PC-9 (cell line): ENCODE data around the gene S100PBP. TPM values are rescaled to one million over a fixed set of nuclear protein-coding genes. Genes with fewer than 3 reads are reported as not detected.

ENCODE experiments used
- BruUV-seq: library from RNA; stranded (reverse); fragments of 400-500 nt; replicated peaks from 2 replicates; lab custom pipeline; 2021; lab: Mats Ljungman, UMichigan
- CTCF ChIA-PET: fragments of 300-600 bp; sonication (Branson Sonifier 250); formaldehyde crosslinking; loops from one replicate; lab custom pipeline; 2022; ENCODE audit warnings: antibody characterized with exemption; lab: Charles Lee
- POLR2A ChIA-PET: fragments of 300-600 bp; sonication (Branson Sonifier 250); formaldehyde crosslinking; loops from one replicate; lab custom pipeline; 2022; ENCODE audit warnings: antibody characterized with exemption; ENCODE audit not compliant: unreplicated experiment; lab: Charles Lee
- DNase-seq, 2 experiments: peaks; one replicate each; pipeline versions ENCODE4 v3.0.0 to v3.0.0-alpha.2; 2015 to 2022; ENCODE audit warnings: mixed read lengths in 1 of 2
- H2AFZ ChIP-seq: fragments of 200-600 bp; sonication (generic); 2 replicates; pipeline ENCODE4 v1.8.1; 2017; ENCODE audit warnings: antibody characterized with exemption
- H3F3A ChIP-seq: fragments of 200-600 bp; sonication (generic); 2 replicates; pipeline ENCODE4 v1.8.1; 2017; ENCODE audit warnings: antibody characterized with exemption, mild to moderate bottlenecking, low read depth; ENCODE audit not compliant: insufficient read depth
- H3K27ac ChIP-seq: fragments of 200-600 bp; sonication (generic); 2 replicates; pipeline ENCODE4 v1.6.1; 2016; ENCODE audit warnings: mixed run types
- H3K27me3 ChIP-seq: fragments of 200-600 bp; sonication (generic); 2 replicates; pipeline ENCODE4 v1.6.1; 2016; ENCODE audit warnings: low read depth, mixed run types; ENCODE audit not compliant: insufficient read depth
- H3K36me3 ChIP-seq: fragments of 200-600 bp; sonication (generic); 2 replicates; pipeline ENCODE4 v1.6.1; 2016; ENCODE audit warnings: low read depth, mixed run types
- H3K4me1 ChIP-seq: fragments of 200-600 bp; sonication (generic); replicated peaks from 2 replicates; pipeline ENCODE4 v1.6.1; 2016; ENCODE audit warnings: mixed run types; ENCODE audit not compliant: insufficient read depth
- H3K4me2 ChIP-seq: fragments of 200-600 bp; sonication (generic); 2 replicates; pipeline ENCODE4 v1.6.1; 2017; ENCODE audit warnings: mixed run types
- H3K4me3 ChIP-seq: fragments of 200-600 bp; sonication (generic); 2 replicates; pipeline ENCODE4 v1.6.1; 2016; ENCODE audit warnings: mixed run types
- H3K79me2 ChIP-seq: fragments of 200-600 bp; sonication (generic); 2 replicates; pipeline ENCODE4 v1.6.1; 2017; ENCODE audit warnings: low read depth, mixed run types
- H3K9me2 ChIP-seq: fragments of 200-600 bp; sonication (generic); 2 replicates; pipeline ENCODE4 v1.8.1; 2017; ENCODE audit warnings: mild to moderate bottlenecking; ENCODE audit not compliant: insufficient read depth
- H3K9me3 ChIP-seq: fragments of 200-600 bp; sonication (generic); 2 replicates; pipeline ENCODE4 v1.8.1; 2016; ENCODE audit warnings: low read depth; ENCODE audit not compliant: insufficient read depth
- H4K20me1 ChIP-seq: fragments of 200-600 bp; sonication (generic); 2 replicates; pipeline ENCODE4 v1.8.1; 2017; ENCODE audit not compliant: insufficient read depth
- EZH2 ChIP-seq: fragments of 200-600 bp; sonication (generic); IDR thresholded peaks from 2 replicates; pipeline ENCODE4 v1.8.0; 2017; ENCODE audit warnings: antibody characterized with exemption, low read depth
- intact Hi-C: fragments of 100-400 bp; cut with micrococcal nuclease; formaldehyde crosslinking; loops from one replicate; pipeline ENCODE4 v1.10.0; 2022; ENCODE audit not compliant: unreplicated experiment
- total RNA-seq: library from RNA; stranded (reverse); gene quantifications from 2 replicates; pipeline ENCODE4 v1.2.3, GENCODE V29; 2021
- TF ChIP-seq, protein P1 (sequence below): fragments of 200-600 bp; sonication (generic); conservative IDR thresholded peaks from 2 replicates; pipeline ENCODE4 v1.6.1; 2017; ENCODE audit warnings: mixed run types, antibody characterized with exemption, mild to moderate bottlenecking, moderate library complexity

The S100PBP gene
- total RNA-seq, 1 experiment from 2014 or later, result 42.4 TPM

- H3K9me3 ChIP-seq, result no peaks in the 10 kb centered on the region
- no peaks in the 10 kb centered on the region for H3F3A ChIP-seq
- H4K20me1 ChIP-seq, result no peaks in the 10 kb centered on the region
- intact Hi-C loops, result no loop called here
- H3K79me2 ChIP-seq, result no peaks in the 10 kb centered on the region
- ChIA-PET CTCF (interaction anchor here (0.6 to 0.7 kb wide), 2 partner anchors 61 to 175 kb away, joined by 3 read pairs; no protein-coding TSS in a partner anchor), POLR2A (interaction anchor here (0.6 kb wide), 1 partner anchor 12 kb away, joined by 4 read pairs; no protein-coding TSS in a partner anchor)
- H3K27ac ChIP-seq, result no peak overlapping the region
- no peaks in the 10 kb centered on the region for H3K36me3 ChIP-seq
- no peak overlapping the region for H3K4me3 ChIP-seq
- H3K27me3 ChIP-seq, result no peaks in the 10 kb centered on the region
- no peak for DNase-seq
- H3K9me2 ChIP-seq, result no peaks in the 10 kb centered on the region
- TF ChIP-seq EZH2, result no peak
- TF ChIP-seq, protein P1, sequence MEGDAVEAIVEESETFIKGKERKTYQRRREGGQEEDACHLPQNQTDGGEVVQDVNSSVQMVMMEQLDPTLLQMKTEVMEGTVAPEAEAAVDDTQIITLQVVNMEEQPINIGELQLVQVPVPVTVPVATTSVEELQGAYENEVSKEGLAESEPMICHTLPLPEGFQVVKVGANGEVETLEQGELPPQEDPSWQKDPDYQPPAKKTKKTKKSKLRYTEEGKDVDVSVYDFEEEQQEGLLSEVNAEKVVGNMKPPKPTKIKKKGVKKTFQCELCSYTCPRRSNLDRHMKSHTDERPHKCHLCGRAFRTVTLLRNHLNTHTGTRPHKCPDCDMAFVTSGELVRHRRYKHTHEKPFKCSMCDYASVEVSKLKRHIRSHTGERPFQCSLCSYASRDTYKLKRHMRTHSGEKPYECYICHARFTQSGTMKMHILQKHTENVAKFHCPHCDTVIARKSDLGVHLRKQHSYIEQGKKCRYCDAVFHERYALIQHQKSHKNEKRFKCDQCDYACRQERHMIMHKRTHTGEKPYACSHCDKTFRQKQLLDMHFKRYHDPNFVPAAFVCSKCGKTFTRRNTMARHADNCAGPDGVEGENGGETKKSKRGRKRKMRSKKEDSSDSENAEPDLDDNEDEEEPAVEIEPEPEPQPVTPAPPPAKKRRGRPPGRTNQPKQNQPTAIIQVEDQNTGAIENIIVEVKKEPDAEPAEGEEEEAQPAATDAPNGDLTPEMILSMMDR, result no peak
- H2AFZ ChIP-seq, result no peak overlapping the region
- no TSS peak for BruUV-seq
- no peaks in the 10 kb centered on the region for H3K4me1 ChIP-seq
- no peak overlapping the region for H3K4me2 ChIP-seq
These were observed 75.1 kb downstream of the S100PBP start for GRCh38 chr1:32892368-32893197.

DNA sequence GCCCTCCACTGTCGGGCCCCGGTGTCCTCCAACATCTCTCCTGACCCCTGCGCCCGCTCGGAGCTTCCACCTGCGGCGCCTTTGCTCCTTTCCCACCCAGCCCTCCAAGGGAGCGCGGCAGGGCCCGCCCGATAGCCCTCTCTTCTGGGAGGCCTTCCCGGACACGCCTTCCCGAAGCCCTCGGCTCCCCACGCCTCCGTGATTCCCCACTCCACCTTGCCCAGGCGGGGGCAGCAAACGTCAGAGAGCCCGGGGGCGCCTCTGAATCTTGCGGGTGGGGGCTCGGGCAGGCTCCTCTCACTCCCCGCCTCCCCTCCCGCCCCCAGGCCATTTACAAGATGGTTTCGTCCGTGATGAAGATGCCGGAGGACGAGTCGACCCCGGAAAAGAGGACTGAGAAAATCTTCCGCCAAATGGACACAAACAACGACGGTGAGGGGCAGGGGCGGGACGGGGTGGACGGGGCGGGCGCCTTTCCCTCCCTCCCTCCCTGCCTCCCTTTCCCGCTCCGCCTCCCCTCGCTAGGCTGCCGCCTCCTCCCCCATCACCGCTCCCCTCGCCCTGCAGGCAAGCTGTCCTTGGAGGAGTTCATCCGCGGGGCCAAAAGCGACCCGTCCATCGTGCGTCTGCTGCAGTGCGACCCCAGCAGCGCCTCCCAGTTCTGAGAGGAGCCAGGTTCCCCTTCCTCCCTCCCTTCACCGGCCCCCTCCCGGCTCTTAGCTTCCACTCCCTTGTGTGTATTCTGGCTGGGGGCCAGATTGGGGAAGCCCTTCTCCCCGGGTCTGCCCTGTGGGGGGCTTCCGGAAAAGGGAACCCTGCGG, 76.0 kb downstream of the S100PBP start:
- H3K27ac ChIP-seq, result no peak overlapping the region

More for the DNA sequence above, 76.0 kb downstream of the S100PBP start:
- TF ChIP-seq, protein P1, result no peak
- no peak for TF ChIP-seq EZH2
- no peak overlapping the region for H2AFZ ChIP-seq
- H3K9me2 ChIP-seq, result no peaks in the 10 kb centered on the region
- no peak overlapping the region for H3K4me2 ChIP-seq
- DNase-seq, result no peak
- H3K4me3 ChIP-seq, result no peak overlapping the region
- no peaks in the 10 kb centered on the region for H3F3A ChIP-seq
- H4K20me1 ChIP-seq, result no peaks in the 10 kb centered on the region
- H3K9me3 ChIP-seq, result no peaks in the 10 kb centered on the region
- H3K4me1 ChIP-seq, result no peaks in the 10 kb centered on the region
- no peaks in the 10 kb centered on the region for H3K27me3 ChIP-seq
- BruUV-seq, result no TSS peak
- no peaks in the 10 kb centered on the region for H3K79me2 ChIP-seq
- CTCF ChIA-PET, result interaction anchor here (0.7 kb wide), 1 partner anchor 61 kb away, joined by 3 read pairs; no protein-coding TSS in a partner anchor
- H3K36me3 ChIP-seq, result no peaks in the 10 kb centered on the region
- POLR2A ChIA-PET, result interaction anchor here (0.6 kb wide), 1 partner anchor 164 kb away, joined by 3 read pairs; no protein-coding TSS in a partner anchor
- intact Hi-C loops, result no loop called here
